GM21576 (cell line): ENCODE data around the gene AKT1.
"Not testable (repeated sequence)": the region's sequence is repeated elsewhere in the genome, so short reads cannot be mapped to it uniquely, and the experiment has no call there.

Experiments used
- ATAC-seq: cut with Tn5 transposase; IDR thresholded peaks from one replicate; pipeline ENCODE4 v1.9.1; 2021; ENCODE audit warnings: mild to moderate bottlenecking, moderate library complexity; ENCODE audit not compliant: unreplicated experiment

The AKT1 gene

GRCh38 chr14:104819361-104819781 is 23.8 kb upstream of the AKT1 start:
- no peak for ATAC-seq

GRCh38 chr14:104818714-104819161 is 23.2 kb upstream of the AKT1 start:
- ATAC-seq: no peak

- ATAC-seq: no peak
These were observed 22.6 kb upstream of the AKT1 start for GRCh38 chr14:104817930-104818713.

- peak; percentile 3 for ATAC-seq
These were observed 21.0 kb upstream of the AKT1 start for GRCh38 chr14:104816616-104816884.

- ATAC-seq: not testable (repeated sequence)
These were observed 19.2 kb upstream of the AKT1 start for GRCh38 chr14:104814701-104815100.

- ATAC-seq: no peak
These were observed 17.7 kb upstream of the AKT1 start for GRCh38 chr14:104813286-104813685.

GRCh38 chr14:104810316-104810715 is 14.8 kb upstream of the AKT1 start:
- no peak for ATAC-seq

GRCh38 chr14:104808456-104808855 is 12.9 kb upstream of the AKT1 start:
- ATAC-seq: no peak

GRCh38 chr14:104806625-104807465 is 11.3 kb upstream of the AKT1 start:
- no peak for ATAC-seq

- no peak for ATAC-seq
These were observed 10.5 kb upstream of the AKT1 start for GRCh38 chr14:104805941-104806624.

- ATAC-seq: no peak
These were observed 9.8 kb upstream of the AKT1 start for GRCh38 chr14:104805326-104805678.

- ATAC-seq: no peak
These were observed 9.2 kb upstream of the AKT1 start for GRCh38 chr14:104804481-104805325.

GRCh38 chr14:104803912-104804410 is 8.4 kb upstream of the AKT1 start:
- ATAC-seq: no peak

- no peak for ATAC-seq
These were observed 7.8 kb upstream of the AKT1 start for GRCh38 chr14:104803280-104803911.

- no peak for ATAC-seq
These were observed 7.0 kb upstream of the AKT1 start for GRCh38 chr14:104802394-104803184.

GRCh38 chr14:104801520-104802393 is 6.2 kb upstream of the AKT1 start:
- ATAC-seq: no peak

- peak; percentile 33 for ATAC-seq
These were observed 5.4 kb upstream of the AKT1 start, which contains the start of gene ZBTB42 for GRCh38 chr14:104800771-104801519. Gene ZBTB42 (plus strand): TSS chr14:104801101. CDS start chr14:104801198, 97 bp downstream.
